ENCODE measurements around the gene PTH2R.
"Not testable (repeated sequence)": the region's sequence is repeated elsewhere in the genome, so short reads cannot be mapped to it uniquely, and the experiment has no call there.

Gene PTH2R

GRCh38 chr2:208371634-208371935, 35.0 kb upstream of the PTH2R start:
- no peak for DNase-seq (ENCODE audit: extremely low spot score)
- no peak for TF ChIP-seq HDGF (IDR thresholded peaks at IDR 0.05; ENCODE audit: borderline replicate concordance)
- TF ChIP-seq ARNT (IDR thresholded peaks at IDR 0.05) = no peak
- no peak for TF ChIP-seq L3MBTL2 (conservative IDR thresholded peaks at IDR 0.05)
- TF ChIP-seq TARDBP (IDR thresholded peaks at IDR 0.05) = no peak
- no peak for TF ChIP-seq SUZ12 (IDR thresholded peaks at IDR 0.05)
- CTCF ChIA-PET = no interaction called here
- POLR2A ChIA-PET = no interaction called here

DNA sequence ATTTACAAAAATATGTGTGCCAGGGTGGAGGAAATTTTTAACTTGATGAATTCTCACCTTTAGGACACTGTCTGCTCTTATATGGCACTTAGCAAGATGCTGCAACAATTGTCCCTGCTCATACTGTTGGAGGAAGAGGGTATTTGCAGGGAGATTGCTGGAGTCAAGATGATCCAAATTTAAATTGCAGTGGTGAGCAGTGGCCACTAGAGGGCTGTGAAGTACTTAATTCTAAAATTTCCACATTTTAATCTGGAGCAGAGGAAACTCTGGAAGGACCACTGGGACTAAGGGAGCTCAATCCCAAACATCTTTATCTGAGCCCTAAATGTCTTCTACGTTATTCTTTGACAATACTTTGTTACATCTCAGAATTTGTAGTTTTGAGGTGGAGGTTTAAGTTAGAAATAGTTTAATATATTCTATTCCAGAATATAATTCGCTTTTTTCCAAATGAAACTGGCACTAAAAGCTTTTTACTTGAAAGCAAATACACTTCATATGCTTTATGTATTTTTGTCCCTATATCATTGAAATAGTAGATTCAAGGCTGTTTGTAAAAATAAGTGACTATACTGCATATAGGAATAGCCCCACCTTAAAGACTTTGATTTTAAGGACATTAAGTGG, 33.0 kb upstream of the PTH2R start:
- no peak for TF ChIP-seq BHLHE40 (IDR thresholded peaks at IDR 0.05; ENCODE audit: borderline replicate concordance)
- no peak for TF ChIP-seq CTBP1 (IDR thresholded peaks at IDR 0.05; ENCODE audit: borderline replicate concordance)
- TF ChIP-seq ARNT (IDR thresholded peaks at IDR 0.05) = no peak
- no peak for TF ChIP-seq ZNF384 (IDR thresholded peaks at IDR 0.05)
- no peak for TF ChIP-seq NFRKB (IDR thresholded peaks at IDR 0.05)
- no peak for TF ChIP-seq SP1 (IDR thresholded peaks at IDR 0.05)
- no peak for TF ChIP-seq SUZ12 (IDR thresholded peaks at IDR 0.05)
- no peak for TF ChIP-seq PKNOX1 (IDR thresholded peaks at IDR 0.05)
- no peak for TF ChIP-seq ELF4 (IDR thresholded peaks at IDR 0.05)
- TF ChIP-seq FOXM1 (IDR thresholded peaks at IDR 0.05; ENCODE audit: borderline replicate concordance) = no peak
- ChIA-PET CTCF (interaction anchor here (0.6 to 2.0 kb wide), 10 partner anchors 9 to 475 kb away, joined by 3 to 6 read pairs (median 4); partner anchors contain the start of genes IDH1 and PTH2R), POLR2A (no interaction called here)
- peak; percentile 64 for DNase-seq (ENCODE audit: extremely low spot score)

DNA sequence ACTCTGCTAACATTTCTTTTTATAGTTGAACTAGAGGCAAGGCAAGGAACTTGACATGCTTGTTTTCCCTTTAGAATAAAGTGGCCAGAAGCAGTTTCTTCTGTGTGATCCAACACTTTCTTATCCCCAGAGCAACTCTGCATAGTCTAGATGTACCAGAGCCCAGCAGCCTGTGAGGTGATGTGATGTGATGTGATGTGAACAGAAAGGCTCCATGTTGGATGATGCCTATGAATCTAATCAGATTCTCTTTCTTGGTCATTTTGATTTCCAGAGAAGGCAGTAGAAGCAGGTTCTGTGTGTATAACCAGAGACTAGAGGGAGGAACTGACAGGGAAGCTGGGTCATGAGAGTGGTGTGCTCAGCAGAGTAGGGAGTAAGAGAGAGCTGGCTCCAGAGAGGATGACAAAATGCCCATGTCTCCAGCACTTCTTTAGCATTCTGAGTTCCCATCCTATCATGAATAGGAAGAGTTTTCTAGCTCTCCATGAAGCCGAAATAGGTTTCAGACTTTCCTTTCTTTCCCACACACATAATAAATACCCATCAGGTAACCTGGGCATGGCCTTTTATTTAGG, 31.0 kb upstream of the PTH2R start:
- CTCF ChIA-PET = no interaction called here
- no peak for TF ChIP-seq HDGF (IDR thresholded peaks at IDR 0.05; ENCODE audit: borderline replicate concordance)
- TF ChIP-seq BHLHE40 (IDR thresholded peaks at IDR 0.05; ENCODE audit: borderline replicate concordance) = no peak
- no peak for TF ChIP-seq LEF1 (IDR thresholded peaks at IDR 0.05; ENCODE audit: borderline replicate concordance)
- no peak for TF ChIP-seq SUZ12 (IDR thresholded peaks at IDR 0.05)
- no peak for TF ChIP-seq ZNF384 (IDR thresholded peaks at IDR 0.05)
- TF ChIP-seq FOXM1 (IDR thresholded peaks at IDR 0.05; ENCODE audit: borderline replicate concordance) = no peak
- no peak for TF ChIP-seq PKNOX1 (IDR thresholded peaks at IDR 0.05)
- TF ChIP-seq FOXK2 (IDR thresholded peaks at IDR 0.05) = no peak
- no peak for TF ChIP-seq L3MBTL2 (conservative IDR thresholded peaks at IDR 0.05)
- TF ChIP-seq ELF4 (IDR thresholded peaks at IDR 0.05) = no peak
- TF ChIP-seq FOXA1 (IDR thresholded peaks at IDR 0.05) = no peak
- POLR2A ChIA-PET = no interaction called here
- DNase-seq (ENCODE audit: extremely low spot score) = no peak

DNA sequence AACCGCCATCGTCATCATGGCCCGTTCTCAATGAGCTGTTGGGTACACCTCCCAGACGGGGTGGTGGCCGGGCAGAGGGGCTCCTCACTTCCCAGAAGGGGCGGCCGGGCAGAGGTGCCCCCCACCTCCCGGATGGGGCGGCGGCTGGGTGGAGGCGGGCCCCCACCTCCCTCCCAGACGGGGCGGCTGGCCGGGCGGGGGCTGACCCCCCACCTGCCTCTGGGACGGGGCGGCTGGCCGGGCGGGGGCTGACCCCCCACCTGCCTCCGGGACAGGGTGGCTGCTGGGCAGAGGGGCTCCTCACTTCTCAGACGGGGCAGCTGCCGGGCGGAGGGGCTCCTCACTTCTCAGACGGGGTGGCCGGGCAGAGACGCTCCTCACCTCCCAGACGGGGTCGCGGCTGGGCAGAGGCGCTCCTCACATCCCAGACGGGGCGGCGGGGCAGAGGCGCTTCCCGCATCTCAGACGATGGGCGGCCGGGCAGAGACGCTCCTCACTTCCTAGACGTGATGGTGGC, 29.2 kb upstream of the PTH2R start:
- CTCF ChIA-PET; POLR2A ChIA-PET; DNase-seq (ENCODE audit: extremely low spot score): not testable (repeated sequence)

DNA sequence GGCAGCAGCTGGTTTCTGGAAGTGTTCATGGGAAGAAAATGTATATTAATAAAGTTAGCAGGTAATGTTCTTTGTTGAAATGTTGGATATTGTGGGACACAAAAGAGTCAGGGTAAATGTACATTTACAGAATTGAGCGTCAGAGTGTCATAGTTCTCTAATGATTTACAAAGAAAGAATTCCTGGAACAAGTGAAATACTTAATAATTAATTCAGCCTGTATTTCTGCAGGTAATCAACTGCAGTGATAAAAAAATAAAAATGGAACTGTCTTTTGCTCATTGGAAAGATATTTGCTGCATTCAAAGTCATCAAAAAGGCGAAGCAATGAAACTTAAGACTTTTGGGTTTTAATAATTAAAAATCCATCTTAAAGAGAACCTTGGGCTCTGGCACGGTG, 27.4 kb upstream of the PTH2R start:
- no peak for DNase-seq (ENCODE audit: extremely low spot score)
- POLR2A ChIA-PET = no interaction called here
- no peak for TF ChIP-seq ELF4 (IDR thresholded peaks at IDR 0.05)
- no peak for TF ChIP-seq TARDBP (IDR thresholded peaks at IDR 0.05)
- TF ChIP-seq LEF1 (IDR thresholded peaks at IDR 0.05; ENCODE audit: borderline replicate concordance) = no peak
- no peak for TF ChIP-seq ZNF384 (IDR thresholded peaks at IDR 0.05)
- TF ChIP-seq HDGF (IDR thresholded peaks at IDR 0.05; ENCODE audit: borderline replicate concordance) = no peak
- TF ChIP-seq BHLHE40 (IDR thresholded peaks at IDR 0.05; ENCODE audit: borderline replicate concordance) = no peak
- CTCF ChIA-PET = interaction anchor here (1.2 kb wide), 1 partner anchor 990 kb away, joined by 7 read pairs; no protein-coding TSS in a partner anchor

DNA sequence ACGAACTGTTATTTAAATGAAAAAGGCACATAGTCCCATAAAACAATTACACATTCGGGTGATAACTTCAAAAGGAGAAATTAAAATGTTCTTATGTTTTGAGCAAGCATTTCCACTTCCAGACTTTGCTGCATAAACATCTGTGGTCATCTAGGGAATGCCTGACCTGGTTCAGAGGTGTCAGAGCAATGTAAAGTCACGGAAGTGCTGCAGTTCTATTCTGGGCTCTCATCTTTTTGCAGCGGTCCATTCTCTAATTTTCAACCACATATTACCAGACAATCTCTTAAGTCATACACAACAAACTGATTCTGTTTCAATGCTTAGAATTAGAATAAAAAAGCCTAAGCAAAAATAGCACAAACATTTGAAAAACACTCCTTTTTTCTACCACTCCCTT, 22.0 kb upstream of the PTH2R start:
- ChIA-PET POLR2A (no interaction called here), CTCF (no interaction called here)

More for the DNA sequence above, 22.0 kb upstream of the PTH2R start:
- TF ChIP-seq TARDBP (IDR thresholded peaks at IDR 0.05) (no peak), ZNF384 (IDR thresholded peaks at IDR 0.05) (no peak), HDGF (IDR thresholded peaks at IDR 0.05; ENCODE audit: borderline replicate concordance) (no peak), BHLHE40 (IDR thresholded peaks at IDR 0.05; ENCODE audit: borderline replicate concordance) (no peak), L3MBTL2 (conservative IDR thresholded peaks at IDR 0.05) (no peak), FOXM1 (IDR thresholded peaks at IDR 0.05; ENCODE audit: borderline replicate concordance) (no peak), ARNT (IDR thresholded peaks at IDR 0.05) (no peak), LEF1 (IDR thresholded peaks at IDR 0.05; ENCODE audit: borderline replicate concordance) (no peak), ELF4 (IDR thresholded peaks at IDR 0.05) (no peak), CTBP1 (IDR thresholded peaks at IDR 0.05; ENCODE audit: borderline replicate concordance) (no peak), NFRKB (IDR thresholded peaks at IDR 0.05) (no peak), FOXA1 (IDR thresholded peaks at IDR 0.05) (no peak), SP1 (IDR thresholded peaks at IDR 0.05) (no peak), SUZ12 (IDR thresholded peaks at IDR 0.05) (no peak), PKNOX1 (IDR thresholded peaks at IDR 0.05) (no peak), FOXK2 (IDR thresholded peaks at IDR 0.05) (no peak)
- no peak for DNase-seq (ENCODE audit: extremely low spot score)

Measured in HEK293T (cell line).